Transverse colon (tissue), 3 donors: ENCODE data around the gene SMIM22.

Source experiments
- CTCF ChIP-seq, 5 experiments: fragments of 200-600 bp in 3 of 5; fragments of 450-650 bp in 2 of 5; sonication (generic) in 3 of 5; IDR thresholded peaks; 1 replicate in 2 of 5; 2 replicates in 3 of 5; pipeline ENCODE4 v1.5.1; 2016 to 2017; ENCODE audit warnings: antibody characterized with exemption in 5 of 5, inconsistent platforms in 3 of 5, mild to moderate bottlenecking in 2 of 5, moderate library complexity in 1 of 5
- POLR2A ChIP-seq: fragments of 450-650 bp; IDR thresholded peaks from one replicate; pipeline ENCODE4 v1.6.1; 2016; ENCODE audit warnings: antibody characterized with exemption, mild to moderate bottlenecking, moderate library complexity

DNA sequence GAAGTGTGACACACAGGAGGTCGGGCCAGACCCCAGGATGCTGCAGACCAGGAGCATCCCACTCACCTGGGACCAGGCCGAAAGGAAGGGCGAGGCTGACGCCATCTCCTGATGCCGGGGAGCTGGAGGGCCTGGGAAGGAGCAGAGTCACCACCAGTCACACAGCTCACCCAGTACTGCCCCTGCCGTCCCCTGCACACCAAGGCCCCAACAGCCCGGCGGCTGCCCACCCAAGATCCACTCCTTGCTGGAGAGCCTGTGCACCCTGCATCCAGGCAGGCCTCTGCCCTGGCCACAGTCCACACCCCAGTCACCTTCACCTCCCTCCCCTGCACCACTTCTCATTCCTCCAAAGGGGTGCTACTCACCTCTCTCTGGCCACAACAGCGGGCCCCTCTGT, 33.0 kb upstream of the SMIM22 start:
- TF ChIP-seq POLR2A = no peak
- TF ChIP-seq CTCF (IDR thresholded peaks at IDR 0.05) = no peak
